ENCODE measurements around the gene GREB1.

Gene GREB1

DNA sequence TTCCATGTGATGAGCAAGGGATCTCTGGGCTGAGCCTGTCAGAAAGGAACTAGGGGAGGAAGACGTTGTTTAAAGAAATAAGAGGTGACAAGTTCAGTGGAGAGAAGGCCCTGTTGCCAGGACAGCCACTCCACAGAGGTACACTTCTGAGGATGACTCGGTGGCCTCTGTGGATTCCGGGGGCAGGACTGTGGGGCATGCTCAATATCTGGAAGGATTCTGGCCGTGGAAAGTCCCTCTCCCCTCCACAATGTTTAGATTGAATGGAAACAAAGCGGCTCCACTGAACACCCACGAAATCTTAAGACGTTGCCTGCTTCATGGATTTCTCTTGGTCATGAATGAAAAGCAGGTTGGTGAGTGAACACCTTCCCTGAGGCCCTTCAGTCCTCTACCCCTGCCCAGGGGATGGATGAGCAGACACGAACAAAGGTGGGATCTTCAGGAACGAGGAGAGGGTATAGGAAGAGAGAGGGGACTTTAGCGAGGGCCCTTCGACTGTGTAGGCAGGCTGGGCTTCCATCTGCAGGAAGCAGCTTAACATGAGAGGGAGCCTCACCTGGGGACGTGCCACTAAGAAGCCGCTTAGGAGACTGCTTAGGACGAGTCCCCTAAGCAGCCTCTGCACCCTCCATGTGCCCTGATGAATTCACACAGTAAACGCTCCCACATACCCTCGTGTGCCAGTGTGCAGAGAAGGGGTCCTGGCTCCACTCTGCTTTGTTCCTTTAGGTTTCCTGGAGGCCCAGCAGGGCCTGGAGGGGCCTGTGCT, 134.2 kb downstream of the GREB1 start:
- DNase-seq = no peak

- DNase-seq = no peak
Observed at GRCh38 chr2:11669454-11670291, 135.8 kb downstream of the GREB1 start, which contains the start of gene NTSR2. Gene NTSR2 (minus strand): TSS chr2:11670195. CDS start chr2:11670129, 66 bp downstream.

GRCh38 chr2:11672407-11672806, 138.6 kb downstream of the GREB1 start:
- DNase-seq = no peak

- no peak for DNase-seq
Observed at GRCh38 chr2:11674983-11675382, 141.1 kb downstream of the GREB1 start.

DNA sequence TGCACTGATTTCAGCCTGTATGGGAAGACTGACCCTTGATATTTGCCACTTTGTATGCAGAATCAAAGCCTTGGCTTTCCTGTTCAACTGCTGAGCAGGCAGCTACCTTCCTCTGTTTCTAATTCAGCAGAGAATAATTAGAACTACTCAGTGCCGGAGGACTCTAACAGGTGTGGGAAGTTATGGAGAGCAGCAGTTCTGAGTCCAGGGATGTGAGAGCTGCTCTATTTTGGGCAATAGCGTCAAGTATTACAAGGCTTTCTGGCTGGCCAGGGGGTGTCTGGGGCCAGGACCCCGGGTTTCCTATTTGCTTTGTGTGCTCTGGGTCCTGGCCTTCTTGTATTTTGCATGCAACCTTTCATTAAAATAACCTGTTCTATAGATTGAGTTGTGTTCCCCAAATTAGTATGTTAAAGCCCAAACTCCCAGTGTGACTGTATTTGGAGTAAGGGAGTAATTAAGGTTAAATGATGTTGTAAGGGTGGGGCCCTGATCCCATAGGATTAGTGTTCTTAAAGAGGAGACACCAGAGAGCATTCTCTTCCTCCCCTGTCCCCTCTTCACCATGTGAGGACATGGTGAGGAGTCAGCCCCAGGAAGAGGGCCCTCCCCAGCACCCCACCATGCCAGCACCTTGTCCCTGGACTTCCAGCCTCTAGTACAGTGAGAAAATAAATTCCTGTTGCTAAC, 141.7 kb downstream of the GREB1 start:
- DNase-seq = no peak

DNA sequence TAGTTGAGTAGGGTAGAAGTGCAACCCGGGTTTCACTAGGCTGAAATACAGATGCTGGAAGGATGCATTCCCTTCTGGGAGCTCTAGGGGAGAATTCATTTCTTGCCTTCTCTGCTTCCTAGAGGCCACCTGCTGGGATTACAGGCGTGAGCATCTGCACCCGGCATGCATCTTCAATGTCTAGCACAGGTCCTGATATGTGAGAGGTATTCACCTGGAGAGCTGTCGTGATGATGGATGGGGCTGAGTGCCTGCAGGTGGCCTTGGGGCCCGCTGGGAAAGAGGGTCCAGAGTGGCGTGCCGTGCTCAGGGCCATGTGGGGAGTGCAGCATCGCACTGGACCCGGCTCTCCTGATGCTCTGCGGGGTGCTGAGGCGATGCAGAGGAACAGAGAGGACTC, 142.8 kb downstream of the GREB1 start:
- DNase-seq = no peak

- no peak for DNase-seq
Observed at GRCh38 chr2:11677136-11678055, 143.6 kb downstream of the GREB1 start.

- DNase-seq = no peak
Observed at GRCh38 chr2:11678306-11678960, 144.6 kb downstream of the GREB1 start.

GRCh38 chr2:11679016-11679415, 145.2 kb downstream of the GREB1 start:
- DNase-seq = no peak

DNA sequence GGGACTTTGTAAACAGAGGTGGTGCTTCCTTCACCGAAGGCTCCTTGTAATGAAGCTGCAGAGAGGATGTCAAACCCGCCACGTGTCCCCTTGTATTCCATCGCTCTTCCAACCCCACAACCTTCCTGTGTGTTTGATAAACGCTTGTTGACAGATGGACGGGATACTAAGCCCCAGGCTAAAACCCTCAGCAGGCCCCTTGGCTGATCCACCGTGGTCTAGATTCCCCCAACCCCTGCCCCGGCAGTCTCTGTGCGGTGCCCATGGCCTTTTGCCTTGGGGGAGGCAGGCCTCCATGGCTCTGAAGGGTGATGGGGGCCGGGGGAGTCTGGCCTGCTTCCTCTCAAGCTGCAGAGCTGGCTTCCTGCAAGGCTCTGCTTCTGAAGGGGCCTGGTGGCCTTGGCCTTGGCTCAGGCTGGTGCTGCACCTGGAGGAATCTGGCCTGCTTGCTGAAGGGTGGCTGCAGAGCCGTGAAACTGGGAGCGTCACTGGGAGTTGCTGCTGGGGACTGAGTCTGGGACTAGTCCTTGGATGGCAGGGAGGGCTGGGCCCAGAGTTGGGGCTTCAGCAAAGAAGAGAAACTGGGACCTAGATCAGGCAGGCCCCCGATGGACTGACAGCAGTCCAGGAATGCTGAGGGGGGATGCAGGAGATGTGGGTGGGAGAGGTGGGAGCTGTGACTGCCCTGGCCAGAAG, 145.8 kb downstream of the GREB1 start:
- no peak for DNase-seq

DNA sequence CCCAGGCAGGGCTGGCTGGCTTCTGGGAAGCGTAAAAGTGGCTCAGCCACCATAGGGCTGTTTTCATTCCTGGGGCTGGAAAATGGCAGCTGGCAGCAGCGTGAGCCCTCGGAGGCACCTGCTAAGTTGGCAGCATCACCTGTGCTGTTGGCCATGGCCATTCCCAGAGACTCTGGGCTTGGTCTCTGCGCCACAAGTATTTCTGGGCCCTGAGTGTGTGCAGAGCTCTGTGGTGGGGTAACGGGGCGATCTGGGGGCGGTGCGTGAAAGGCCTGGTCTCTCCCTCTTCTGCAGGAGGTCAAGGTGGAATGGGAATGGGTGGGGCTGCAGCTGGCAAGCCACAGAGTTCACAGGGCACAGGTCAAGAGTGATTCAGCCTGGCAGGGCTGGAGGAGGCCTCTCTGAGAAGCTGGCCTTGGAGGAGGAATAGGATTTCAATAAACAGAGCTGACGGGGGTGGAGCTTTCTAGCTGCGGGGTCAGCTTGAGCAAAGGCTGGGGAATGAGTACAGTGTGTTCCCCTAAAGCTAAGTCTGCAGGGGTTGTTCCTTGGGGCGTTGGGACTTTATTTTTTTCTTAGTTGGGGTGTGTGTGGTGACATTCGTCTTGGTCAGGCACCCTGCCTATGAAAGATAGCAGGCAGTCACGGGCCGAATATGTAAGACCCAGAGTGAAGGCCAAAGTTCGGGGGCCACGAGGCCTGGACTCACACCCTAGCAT, 146.5 kb downstream of the GREB1 start:
- DNase-seq = no peak

GRCh38 chr2:11680901-11681721, 147.3 kb downstream of the GREB1 start:
- DNase-seq = no peak

GRCh38 chr2:11681722-11682589, 148.1 kb downstream of the GREB1 start:
- DNase-seq = no peak

- no peak for DNase-seq
Observed at GRCh38 chr2:11682590-11682915, 148.7 kb downstream of the GREB1 start.

GRCh38 chr2:11683476-11683875, 149.6 kb downstream of the GREB1 start:
- no peak for DNase-seq

GRCh38 chr2:11683966-11684365, 150.1 kb downstream of the GREB1 start:
- DNase-seq = no peak

DNA sequence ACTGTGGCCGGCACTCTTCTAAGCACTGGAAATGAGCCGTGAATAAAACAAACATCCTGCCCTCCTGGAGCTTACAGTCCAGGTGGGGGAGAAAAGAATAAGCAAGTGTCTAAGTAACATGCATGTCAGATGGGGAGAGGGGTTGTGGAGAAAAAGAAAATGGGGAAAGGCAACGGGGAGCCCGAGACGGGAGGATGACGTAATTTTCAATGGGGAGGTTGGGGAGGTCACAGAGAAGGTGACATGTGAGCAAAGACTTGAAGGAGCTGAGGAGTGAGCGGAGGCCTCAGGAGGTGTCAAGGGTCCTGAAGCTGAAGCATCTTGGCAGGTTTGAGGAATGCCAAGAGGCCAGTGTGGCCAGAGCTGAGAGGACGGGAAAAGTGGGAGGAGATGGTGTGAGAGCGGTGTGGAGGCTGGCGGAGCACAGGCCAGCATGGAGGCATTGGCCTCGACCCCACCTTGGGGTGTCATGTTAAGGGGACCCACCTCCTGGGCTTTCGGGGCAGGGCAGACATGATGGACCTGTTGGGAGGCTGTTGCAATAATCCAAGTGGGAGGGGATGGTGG, 151.1 kb downstream of the GREB1 start:
- no peak for DNase-seq

GRCh38 chr2:11685906-11686470, 152.1 kb downstream of the GREB1 start:
- no peak for DNase-seq

Data from activated gamma-delta T cell (primary cell).